HUES48 (cell line): ENCODE measurements around the gene CEBPE.
A peak's percentile ranks its signal among the peaks of the same experiment; 100 is the strongest.

Source experiments
- H3K27ac ChIP-seq: one replicate; pipeline ENCODE4 v1.7.0; 2013; ENCODE audit warnings: low read depth, low read length, inconsistent platforms
- H3K27me3 ChIP-seq: 2 replicates; pipeline ENCODE4 v1.6.1; 2013; ENCODE audit warnings: mild to moderate bottlenecking, low read length; ENCODE audit not compliant: control insufficient read depth, insufficient read depth
- H3K36me3 ChIP-seq: 2 replicates; pipeline ENCODE4 v1.6.1; 2013; ENCODE audit warnings: low read length; ENCODE audit not compliant: control insufficient read depth, insufficient read depth
- H3K4me1 ChIP-seq: 2 replicates; pipeline ENCODE4 v1.6.1; 2013; ENCODE audit warnings: mild to moderate bottlenecking, low read length; ENCODE audit not compliant: control insufficient read depth, insufficient read depth
- H3K4me3 ChIP-seq: 2 replicates; pipeline ENCODE4 v1.5.1; 2013; ENCODE audit warnings: mild to moderate bottlenecking, low read depth, low read length
- H3K9ac ChIP-seq: 2 replicates; pipeline ENCODE4 v1.6.1; 2013; ENCODE audit warnings: mild to moderate bottlenecking, low read depth, low read length, moderate library complexity
- H3K9me3 ChIP-seq: 2 replicates; pipeline ENCODE4 v1.6.1; 2013; ENCODE audit warnings: low read length; ENCODE audit not compliant: control insufficient read depth, insufficient read depth

Gene CEBPE

DNA sequence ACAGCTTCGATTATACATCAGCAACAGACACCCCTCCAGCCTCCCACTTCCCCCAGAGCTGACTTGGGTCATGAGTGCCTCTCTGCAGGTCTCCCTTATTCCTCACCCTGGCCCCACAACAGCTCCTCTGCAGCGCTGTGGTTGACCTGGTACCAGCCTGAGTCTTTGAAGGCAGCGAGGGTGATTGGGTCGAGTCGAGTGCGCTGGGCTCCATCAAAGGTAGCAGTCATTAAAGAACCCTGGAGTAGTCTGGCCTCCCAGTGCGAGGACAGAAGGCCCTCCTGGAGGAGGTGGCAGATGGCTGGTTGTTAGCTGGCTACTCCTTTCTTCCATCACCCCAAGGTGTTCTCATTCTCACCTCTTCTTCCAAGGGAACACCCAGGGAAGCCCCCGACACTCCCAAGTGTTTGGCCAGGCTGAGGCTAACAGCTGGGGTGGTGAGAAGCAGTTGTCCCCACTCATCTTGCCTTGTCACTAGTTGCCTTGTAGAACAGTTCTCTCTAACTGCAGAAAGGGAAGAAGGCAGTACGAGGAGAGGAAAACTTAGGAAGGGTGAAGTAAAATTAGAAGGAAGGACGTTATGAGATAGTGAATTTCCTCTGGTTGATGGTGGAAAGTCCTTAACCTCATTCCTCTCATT is 16.9 kb downstream of the CEBPE start:
- Histone ChIP-seq H3K27ac (no peak overlapping the region), H3K9me3 (no peaks in the 10 kb centered on the region), H3K4me1 (peaks cover 21% of the 10 kb centered on the region), H3K36me3 (peaks cover 23% of the 10 kb centered on the region), H3K27me3 (no peaks in the 10 kb centered on the region), H3K9ac (no peak overlapping the region), H3K4me3 (no peak overlapping the region)

DNA sequence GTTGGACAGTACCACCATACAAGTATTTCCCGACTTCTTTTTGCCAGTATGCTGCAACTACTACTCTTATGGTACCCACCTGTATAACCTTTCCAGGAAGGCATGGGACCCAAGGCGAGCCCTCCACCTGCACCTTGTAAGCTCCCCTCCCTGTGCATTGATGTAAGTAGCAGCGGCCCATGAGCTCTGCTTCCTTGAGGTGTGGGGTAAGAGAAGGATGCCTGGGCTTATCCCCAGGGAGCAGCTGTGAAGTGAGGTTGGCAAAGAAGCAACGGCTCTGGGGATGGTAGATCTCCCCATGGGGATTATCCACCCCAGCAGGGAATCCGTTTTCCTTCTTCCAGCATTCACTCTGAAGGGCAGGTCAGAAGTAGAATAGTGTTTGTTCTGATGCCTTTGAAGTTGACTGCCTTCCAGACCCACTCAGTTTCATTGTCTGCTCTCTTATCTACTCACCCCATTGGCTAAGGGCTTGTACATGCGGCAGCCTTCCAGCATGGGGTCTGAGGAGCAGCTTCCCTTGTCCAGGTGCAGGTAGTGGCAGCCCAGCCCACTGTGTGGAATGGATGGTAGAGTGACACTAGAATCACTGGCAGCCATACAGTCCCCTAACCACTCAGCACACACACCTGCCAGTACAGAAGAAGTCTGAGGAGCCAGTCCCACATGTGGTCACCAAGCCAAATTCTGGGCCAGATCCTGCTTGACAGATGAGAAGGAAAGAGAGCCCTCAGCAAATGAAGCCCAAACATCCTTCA is 17.7 kb downstream of the CEBPE start:
- Histone ChIP-seq H3K9me3 (no peaks in the 10 kb centered on the region), H3K9ac (no peak overlapping the region), H3K4me3 (no peak overlapping the region), H3K27ac (no peak overlapping the region), H3K27me3 (no peaks in the 10 kb centered on the region), H3K4me1 (peaks cover 17% of the 10 kb centered on the region), H3K36me3 (peaks cover 28% of the 10 kb centered on the region)

GRCh38 chr14:23099212-23099861 is 19.7 kb downstream of the CEBPE start:
- Histone ChIP-seq H3K9ac (no peak overlapping the region), H3K4me3 (no peak overlapping the region), H3K4me1 (peaks cover 1% of the 10 kb centered on the region; the same call in 1 of the 2 replicates), H3K9me3 (no peaks in the 10 kb centered on the region), H3K27ac (no peak overlapping the region), H3K36me3 (peaks cover 28% of the 10 kb centered on the region), H3K27me3 (no peaks in the 10 kb centered on the region)

GRCh38 chr14:23097786-23098185 is 21.3 kb downstream of the CEBPE start:
- Histone ChIP-seq H3K4me1 (peaks cover 3% of the 10 kb centered on the region; the same call in 1 of the 2 replicates), H3K9me3 (no peaks in the 10 kb centered on the region), H3K27ac (no peak overlapping the region), H3K4me3 (no peak overlapping the region), H3K9ac (no peak overlapping the region), H3K36me3 (peaks cover 35% of the 10 kb centered on the region), H3K27me3 (no peaks in the 10 kb centered on the region)

DNA sequence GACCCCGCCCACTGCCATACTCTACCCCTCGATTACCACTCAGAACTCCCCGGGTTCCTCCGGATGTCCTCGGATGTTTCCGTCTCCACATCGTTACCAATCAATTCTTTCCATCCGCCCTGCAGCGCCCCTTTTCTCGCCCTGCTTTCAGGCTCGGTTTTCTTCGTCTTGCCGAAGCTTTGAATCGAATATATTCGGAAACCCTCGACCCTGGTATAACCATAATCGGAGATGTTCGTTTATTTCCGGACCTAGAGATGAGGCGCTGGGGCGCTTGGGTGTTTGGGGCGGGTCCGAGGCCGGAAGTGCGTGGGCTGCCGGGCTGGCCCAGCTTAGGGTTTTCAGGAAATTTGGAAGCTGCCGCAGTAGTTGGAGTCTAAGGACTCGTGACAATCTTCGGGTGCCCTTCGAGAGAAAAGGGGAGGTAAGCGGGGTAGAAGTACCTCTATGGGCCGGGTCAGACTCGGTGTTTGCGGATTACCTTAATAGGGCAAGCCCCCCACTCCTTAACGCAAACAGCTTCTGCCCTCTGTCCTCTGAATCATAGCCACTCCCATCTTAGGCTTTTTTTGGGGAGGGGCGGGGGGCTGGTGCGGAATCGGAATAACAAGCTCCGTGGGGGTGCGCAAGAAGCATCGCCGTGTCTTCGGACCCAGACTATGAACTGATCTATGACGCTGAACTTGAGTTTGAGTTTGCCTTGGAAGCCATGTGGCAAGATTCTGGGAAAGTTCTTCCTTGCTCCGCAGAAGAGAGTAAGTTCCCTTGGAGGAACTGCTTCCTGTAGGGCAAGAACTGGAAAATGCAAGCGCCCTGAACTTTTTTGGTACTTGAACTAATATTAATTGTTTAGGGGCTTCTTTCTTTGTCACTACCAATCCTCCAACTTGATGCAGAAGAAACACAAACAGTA is 23.6 kb downstream of the CEBPE start, which contains the start of gene C14orf119:
C14orf119 (plus strand) TSS at position 310 of the 913 bp plus-strand sequence. CDS start 2,154 bp downstream, outside the sequence.
- Histone ChIP-seq H3K36me3 (peaks cover 56% of the 10 kb centered on the region), H3K9ac (peak within 1 kb of the TSS; percentile 98), H3K4me3 (peak within 1 kb of the TSS; percentile 87), H3K27me3 (no peaks in the 10 kb centered on the region), H3K27ac (peak within 1 kb of the TSS; percentile 98), H3K9me3 (no peaks in the 10 kb centered on the region), H3K4me1 (peaks cover 3% of the 10 kb centered on the region; the same call in 1 of the 2 replicates)

- H3K9me3 ChIP-seq, result no peaks in the 10 kb centered on the region
- peaks cover 3% of the 10 kb centered on the region; the same call in 1 of the 2 replicates for H3K4me1 ChIP-seq
- H3K27me3 ChIP-seq, result no peaks in the 10 kb centered on the region
- H3K9ac ChIP-seq, result peak within 1 kb of the TSS; percentile 98
- peak within 1 kb of the TSS; percentile 87 for H3K4me3 ChIP-seq
- peaks cover 64% of the 10 kb centered on the region for H3K36me3 ChIP-seq
- H3K27ac ChIP-seq, result peak within 1 kb of the TSS; percentile 98
Observed at GRCh38 chr14:23094666-23095195, 24.3 kb downstream of the CEBPE start, which contains the start of gene ACIN1. ACIN1 (minus strand) TSS chr14:23095136; CDS start chr14:23095112, 24 bp downstream.

DNA sequence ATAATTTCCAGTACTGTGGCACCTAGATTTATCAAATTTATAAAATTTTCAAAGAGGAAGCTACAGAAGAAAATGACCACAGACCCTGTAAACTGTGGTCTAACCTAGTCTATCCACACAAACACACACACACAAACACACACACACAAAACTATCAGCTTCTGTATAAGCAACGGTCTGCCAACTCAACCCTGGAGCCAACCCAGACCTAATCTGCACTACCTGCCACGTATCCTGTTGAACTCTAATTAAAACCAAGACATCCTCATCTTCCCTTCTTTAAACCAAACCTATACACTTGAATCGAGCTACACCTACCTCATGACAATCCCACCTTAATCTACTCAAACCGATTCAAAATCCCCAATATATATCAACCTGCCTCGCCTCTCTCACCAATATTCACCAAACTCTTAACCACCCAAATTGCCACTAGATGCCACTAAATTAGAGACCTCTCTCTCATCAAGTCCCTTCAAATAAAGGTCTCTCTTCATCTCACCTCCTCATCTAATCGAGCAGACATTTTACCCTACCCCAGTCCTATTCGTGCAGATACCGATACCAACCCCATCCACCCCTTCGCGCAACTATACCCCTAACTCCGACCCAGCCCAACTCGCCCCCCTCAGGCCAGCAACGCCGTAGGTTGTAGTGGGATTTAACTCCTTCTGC is 24.9 kb downstream of the CEBPE start:
- no peaks in the 10 kb centered on the region for H3K9me3 ChIP-seq
- peak overlapping the region; percentile 98 for H3K9ac ChIP-seq
- no peaks in the 10 kb centered on the region for H3K27me3 ChIP-seq
- H3K27ac ChIP-seq, result peak overlapping the region; percentile 98
- peaks cover 3% of the 10 kb centered on the region; the same call in 1 of the 2 replicates for H3K4me1 ChIP-seq
- peak overlapping the region; percentile 87 for H3K4me3 ChIP-seq
- peaks cover 67% of the 10 kb centered on the region for H3K36me3 ChIP-seq

DNA sequence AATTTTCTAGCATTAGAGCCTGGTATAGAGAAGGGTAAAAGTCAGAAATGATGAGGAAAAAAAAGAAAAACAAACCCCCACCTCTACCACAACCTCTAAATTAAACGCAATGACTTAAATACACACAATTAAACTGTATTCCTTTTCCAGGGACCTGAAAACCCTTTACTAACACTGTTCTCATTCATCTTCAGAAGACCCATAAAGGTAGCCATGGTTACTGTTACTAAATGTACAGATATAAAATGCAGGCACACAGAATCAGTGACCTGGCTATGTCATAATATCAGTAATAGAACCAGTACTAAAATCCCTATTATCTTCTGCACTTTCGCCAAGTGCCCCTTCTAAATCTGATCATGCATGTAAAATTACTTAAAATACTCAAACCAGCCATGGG is 25.5 kb downstream of the CEBPE start:
- H3K27me3 ChIP-seq, result no peaks in the 10 kb centered on the region
- peaks cover 67% of the 10 kb centered on the region for H3K36me3 ChIP-seq
- H3K9ac ChIP-seq, result no peak overlapping the region
- peaks cover 3% of the 10 kb centered on the region; the same call in 1 of the 2 replicates for H3K4me1 ChIP-seq
- no peak overlapping the region for H3K27ac ChIP-seq
- H3K9me3 ChIP-seq, result no peaks in the 10 kb centered on the region
- peak overlapping the region; percentile 87 for H3K4me3 ChIP-seq

DNA sequence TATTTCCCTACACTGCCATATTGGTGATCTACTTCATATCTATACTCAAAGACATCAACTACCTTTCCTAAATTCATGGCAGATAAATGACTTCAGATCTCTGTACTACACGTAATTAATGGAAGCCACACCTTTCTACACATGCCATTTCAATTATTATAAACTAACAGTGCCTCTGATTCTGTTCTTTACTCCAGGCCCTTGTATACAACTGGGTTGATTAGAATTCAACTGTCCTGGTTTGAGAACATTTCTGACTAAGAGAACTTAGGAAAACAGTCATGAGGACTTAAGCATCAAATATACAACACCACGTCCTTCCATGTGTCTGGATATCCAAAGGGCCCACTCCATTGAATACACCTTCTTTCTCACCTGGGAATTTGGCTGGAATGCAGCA is 26.0 kb downstream of the CEBPE start:
- no peak overlapping the region; the same call in 1 of the 2 replicates for H3K4me3 ChIP-seq
- H3K27ac ChIP-seq, result no peak overlapping the region
- no peaks in the 10 kb centered on the region for H3K27me3 ChIP-seq
- peaks cover 3% of the 10 kb centered on the region; the same call in 1 of the 2 replicates for H3K4me1 ChIP-seq
- H3K9me3 ChIP-seq, result no peaks in the 10 kb centered on the region
- H3K36me3 ChIP-seq, result peaks cover 67% of the 10 kb centered on the region
- no peak overlapping the region for H3K9ac ChIP-seq
